ENCODE measurements around the gene RPL34.

The RPL34 gene

DNA sequence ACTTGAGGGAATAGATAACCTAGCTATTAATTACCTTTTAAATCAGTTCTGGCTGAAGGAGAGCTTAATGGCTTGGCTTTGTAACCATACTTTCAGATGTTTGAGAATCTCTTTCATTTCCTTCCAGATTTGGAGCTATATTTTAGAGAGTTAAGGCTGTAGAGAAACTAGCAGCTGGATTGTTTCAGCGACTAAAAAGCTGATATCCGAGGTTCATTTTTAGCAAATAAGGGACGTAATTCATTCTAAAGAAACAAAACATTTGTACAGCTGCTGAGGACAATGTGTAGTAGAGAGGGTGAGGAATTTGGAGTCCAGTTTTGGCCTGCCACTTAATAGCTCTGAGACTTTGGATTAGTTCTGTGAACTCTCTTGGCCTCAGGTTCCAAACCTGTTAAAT lies 42.3 kb downstream of the RPL34 start:
- DNase-seq (ENCODE audit: low read depth): no peak
- H3K4me3 ChIP-seq (ENCODE audit: low read depth, low read length): no peak overlapping the region
- TF ChIP-seq, protein P1, sequence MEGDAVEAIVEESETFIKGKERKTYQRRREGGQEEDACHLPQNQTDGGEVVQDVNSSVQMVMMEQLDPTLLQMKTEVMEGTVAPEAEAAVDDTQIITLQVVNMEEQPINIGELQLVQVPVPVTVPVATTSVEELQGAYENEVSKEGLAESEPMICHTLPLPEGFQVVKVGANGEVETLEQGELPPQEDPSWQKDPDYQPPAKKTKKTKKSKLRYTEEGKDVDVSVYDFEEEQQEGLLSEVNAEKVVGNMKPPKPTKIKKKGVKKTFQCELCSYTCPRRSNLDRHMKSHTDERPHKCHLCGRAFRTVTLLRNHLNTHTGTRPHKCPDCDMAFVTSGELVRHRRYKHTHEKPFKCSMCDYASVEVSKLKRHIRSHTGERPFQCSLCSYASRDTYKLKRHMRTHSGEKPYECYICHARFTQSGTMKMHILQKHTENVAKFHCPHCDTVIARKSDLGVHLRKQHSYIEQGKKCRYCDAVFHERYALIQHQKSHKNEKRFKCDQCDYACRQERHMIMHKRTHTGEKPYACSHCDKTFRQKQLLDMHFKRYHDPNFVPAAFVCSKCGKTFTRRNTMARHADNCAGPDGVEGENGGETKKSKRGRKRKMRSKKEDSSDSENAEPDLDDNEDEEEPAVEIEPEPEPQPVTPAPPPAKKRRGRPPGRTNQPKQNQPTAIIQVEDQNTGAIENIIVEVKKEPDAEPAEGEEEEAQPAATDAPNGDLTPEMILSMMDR (IDR thresholded peaks at IDR 0.05; ENCODE audit: insufficient read depth, low read depth, low read length, missing control alignments): no peak

- TF ChIP-seq, protein P1 (IDR thresholded peaks at IDR 0.05; ENCODE audit: insufficient read depth, low read depth, low read length, missing control alignments): no peak
- H3K4me3 ChIP-seq (ENCODE audit: low read depth, low read length): no peak overlapping the region
- DNase-seq (ENCODE audit: low read depth): no peak
Measured at GRCh38 chr4:108674356-108674977, 54.1 kb downstream of the RPL34 start.

Data from GM12865 (cell line).